Stimulated activated CD4-positive, alpha-beta T cell treated with anti-CD3 and anti-CD28 coated beads, Interleukin-4, amount 100 ng/mL, for 48 hours (primary cell): ENCODE results near the gene GNAI2.
"Not testable (repeated sequence)": the region's sequence is repeated elsewhere in the genome, so short reads cannot be mapped to it uniquely, and the experiment has no call there.

Experiments
- DNase-seq, 2 donors: peaks; one replicate each; pipeline ENCODE4 v3.0.0-alpha.2; 2020; ENCODE audit warnings: low read depth in 2 of 2

Gene GNAI2

DNA sequence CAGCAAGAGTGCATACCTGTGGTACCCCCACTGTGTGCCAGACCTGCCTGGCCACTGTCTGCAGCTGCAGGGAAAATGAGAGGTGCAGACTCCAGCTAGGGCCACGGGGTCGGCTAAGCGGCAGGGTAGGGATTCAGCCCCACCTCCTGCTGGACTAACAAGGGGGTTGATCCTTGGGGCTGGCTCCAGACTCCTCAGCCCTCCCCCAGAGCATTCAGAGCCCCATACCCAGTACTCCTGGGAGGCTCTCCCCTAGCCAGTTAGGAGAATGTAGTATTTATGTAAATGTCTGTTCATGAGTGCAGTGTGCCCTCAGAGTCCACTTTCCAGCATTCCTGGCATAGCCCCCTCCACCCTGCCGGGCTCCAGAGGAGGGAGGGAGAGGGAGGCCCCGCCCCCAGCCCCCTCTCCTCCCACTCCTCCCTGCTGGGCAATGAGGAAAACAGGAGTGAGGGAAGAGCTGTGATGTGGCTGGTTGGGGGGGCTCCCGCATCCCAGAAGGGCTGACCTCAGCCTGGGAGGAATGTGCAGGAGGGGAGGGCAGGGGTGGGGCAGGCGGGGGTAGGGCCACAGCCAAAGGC lies 28.5 kb downstream of the GNAI2 start:
- DNase-seq = no peak

GRCh38 chr3:50264964-50265485 lies 29.0 kb downstream of the GNAI2 start:
- DNase-seq = no peak

- DNase-seq = no peak
Measured at GRCh38 chr3:50265571-50265970, 29.6 kb downstream of the GNAI2 start.

DNA sequence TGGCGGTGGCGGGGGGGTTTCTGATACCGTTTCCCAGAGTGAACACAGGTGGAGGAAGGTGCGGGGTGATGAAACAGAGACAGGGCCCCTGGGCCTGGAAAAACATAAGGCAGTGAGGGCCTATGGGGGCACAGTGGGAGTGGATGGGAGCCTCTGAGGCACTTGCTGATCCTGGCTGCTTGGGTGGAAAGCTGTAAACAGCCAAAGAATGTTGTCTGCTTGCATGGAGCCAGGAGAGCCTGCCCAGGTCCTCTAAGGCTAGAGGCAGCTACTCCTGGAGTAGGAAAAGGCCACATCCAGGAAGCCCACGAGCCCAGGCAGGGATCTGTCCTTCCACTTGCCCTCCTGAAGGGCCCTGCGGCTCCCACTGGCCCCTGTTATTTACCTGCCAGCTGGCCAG lies 30.0 kb downstream of the GNAI2 start:
- no peak for DNase-seq

DNA sequence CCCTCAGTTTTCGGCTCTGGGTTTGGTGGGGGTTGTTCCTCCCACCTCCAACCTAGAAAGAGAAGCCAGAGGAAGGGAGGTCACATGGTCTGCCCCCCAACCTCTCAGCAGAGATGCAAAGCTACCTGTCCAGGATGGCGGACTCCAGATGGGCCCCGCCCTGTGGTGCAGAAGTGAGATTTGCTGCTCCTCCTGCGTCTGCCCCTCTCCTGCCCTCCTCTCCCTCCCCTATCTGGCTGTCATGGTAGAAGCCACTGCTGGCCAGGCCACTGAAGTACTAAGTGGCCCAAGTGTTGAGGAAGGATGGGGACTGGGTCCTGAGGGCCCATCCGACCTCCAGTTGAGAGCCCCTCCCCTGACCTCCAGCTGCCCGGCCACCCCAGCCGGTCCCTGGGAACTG lies 30.8 kb downstream of the GNAI2 start:
- DNase-seq = no peak

DNA sequence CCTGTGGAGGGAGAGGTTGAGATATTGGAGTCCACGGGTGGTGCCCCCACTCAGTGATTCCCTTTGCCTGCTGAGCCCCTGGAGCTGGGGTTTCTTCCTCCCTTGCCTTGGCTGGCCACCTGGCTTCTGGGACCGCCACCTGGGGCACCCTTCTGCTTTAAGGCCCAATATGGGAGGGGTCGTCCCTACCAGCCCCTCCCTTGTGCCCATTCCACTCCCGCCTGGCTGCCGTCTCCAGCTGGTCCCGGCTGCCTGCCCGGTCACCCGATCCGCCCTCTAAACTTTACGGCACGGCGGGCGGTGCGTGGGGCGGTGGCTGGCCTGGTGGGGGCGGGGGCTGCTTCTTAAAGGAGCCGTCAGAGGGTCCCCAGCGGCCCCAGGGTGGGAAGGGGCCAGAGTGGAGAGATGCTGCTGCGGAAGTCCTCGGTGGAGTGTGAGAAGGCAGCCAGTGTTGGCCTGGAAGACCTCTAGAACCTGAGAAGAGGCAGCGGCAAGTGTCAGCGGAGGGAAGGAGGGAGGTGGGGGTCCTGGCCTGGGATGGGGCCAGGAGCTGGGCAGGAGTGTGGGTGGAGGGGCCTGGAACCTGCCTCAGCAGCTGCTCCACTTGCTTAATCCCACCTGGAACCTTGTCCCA lies 31.4 kb downstream of the GNAI2 start:
- DNase-seq = no peak

DNA sequence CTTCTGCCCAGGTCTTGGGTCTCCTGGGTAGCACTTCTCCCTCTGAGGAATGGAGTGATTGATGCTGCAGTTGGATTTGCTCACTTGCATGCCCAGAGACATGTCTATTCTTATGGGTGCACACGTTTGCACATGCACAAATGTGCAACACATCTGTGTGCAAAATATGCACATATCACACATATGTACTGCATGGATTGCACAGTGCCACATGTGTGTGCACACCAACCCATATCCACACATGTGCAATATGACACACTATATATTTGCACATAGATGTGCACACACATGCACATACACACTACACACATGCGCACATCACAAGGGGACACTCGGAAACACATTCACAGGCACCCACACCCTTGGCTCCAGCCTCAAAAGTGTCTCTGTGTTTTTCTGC lies 32.3 kb downstream of the GNAI2 start:
- DNase-seq = no peak

DNA sequence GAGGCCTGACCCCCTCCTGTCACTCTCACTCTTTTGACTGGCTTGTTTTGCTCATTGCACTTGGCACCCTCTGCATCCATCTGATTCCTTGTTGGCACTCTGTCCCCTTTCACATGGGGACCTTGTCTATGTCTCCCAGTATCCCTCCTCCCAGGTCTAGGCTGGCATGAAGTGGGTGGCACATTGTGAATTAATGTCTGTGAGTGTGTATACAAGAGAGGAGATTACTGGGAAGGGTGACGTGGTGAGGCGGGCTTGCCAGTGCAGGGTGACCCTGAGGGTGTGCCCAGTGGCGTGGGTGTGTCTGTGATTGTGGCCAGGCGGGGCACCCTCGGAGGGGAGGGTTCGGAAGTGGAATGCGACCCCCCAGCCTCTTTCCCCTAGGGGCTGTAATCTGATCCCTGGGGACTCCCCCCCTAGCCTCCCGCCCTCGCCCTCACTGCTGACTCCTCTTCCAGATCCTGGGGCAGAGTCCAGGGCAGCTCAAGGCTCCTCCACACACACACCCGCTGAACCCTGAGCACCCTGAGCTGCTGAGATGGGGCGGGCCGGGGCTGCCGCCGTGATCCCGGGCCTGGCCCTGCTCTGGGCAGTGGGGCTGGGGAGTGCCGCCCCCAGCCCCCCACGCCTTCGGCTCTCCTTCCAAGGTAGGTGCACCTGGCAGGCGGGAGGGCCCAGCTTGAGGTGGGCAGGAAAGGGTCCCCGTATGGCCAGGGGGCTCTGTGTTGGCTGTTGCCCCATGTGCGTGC lies 32.9 kb downstream of the GNAI2 start, which contains the start of gene SEMA3B:
Gene SEMA3B, plus strand, starts transcription at position 445 of the 749 bp plus-strand sequence. Its CDS starts 94 bp downstream, at position 539.
- no peak for DNase-seq

- no peak for DNase-seq
Measured at GRCh38 chr3:50269460-50269859, 33.5 kb downstream of the GNAI2 start.

DNA sequence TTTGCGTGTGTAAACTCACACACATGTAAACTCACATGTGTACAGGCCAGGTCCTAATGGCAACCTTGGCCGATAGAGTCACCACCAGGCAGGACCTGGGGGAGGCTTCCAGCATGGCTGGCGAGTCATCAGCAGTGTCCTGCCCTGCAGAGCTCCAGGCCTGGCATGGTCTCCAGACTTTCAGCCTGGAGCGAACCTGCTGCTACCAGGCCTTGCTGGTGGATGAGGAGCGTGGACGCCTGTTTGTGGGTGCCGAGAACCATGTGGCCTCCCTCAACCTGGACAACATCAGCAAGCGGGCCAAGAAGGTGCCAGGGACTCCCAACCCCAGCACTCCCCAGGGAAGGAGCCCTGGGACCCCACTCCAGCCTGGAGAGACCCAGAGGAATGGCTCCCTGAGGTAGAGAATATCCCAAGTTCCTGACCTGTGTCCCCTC lies 34.0 kb downstream of the GNAI2 start:
- DNase-seq = no peak

DNA sequence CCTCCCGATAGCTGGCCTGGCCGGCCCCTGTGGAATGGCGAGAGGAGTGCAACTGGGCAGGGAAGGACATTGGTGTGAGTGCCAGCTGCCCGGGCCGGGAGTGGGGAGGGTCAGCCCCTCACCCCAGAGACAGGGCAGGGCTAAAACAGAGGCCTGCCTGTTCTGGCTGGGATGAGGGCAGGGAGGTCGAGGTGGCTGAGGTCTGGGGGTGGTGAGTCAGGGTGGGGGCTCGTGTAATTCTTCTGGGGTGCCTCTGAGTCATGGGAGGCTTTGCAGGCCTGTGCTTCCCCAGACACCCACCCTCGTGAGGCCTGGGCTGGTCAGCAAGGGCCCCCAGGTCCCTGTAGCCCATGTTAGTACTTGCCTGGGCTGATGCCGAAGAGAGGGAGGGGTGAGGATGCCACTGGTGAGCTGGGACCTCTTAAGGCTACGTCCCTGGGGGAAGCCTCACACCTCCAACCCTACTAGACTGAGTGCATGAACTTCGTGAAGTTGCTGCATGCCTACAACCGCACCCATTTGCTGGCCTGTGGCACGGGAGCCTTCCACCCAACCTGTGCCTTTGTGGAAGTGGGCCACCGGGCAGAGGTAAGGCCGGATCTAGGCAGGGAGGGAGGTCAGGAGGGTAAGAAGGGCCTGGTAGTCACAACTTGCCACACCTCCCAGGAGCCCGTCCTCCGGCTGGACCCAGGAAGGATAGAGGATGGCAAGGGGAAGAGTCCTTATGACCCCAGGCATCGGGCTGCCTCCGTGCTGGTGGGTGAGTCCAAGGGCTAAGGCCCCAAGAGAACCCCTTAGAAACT lies 34.6 kb downstream of the GNAI2 start:
- DNase-seq = no peak

GRCh38 chr3:50271314-50271936 lies 35.4 kb downstream of the GNAI2 start:
- DNase-seq = no peak

- not testable (repeated sequence) for DNase-seq
Measured at GRCh38 chr3:50272538-50272910, 36.5 kb downstream of the GNAI2 start.

GRCh38 chr3:50272911-50273688 lies 37.1 kb downstream of the GNAI2 start:
- peak; percentile 87 to 96 for DNase-seq

DNA sequence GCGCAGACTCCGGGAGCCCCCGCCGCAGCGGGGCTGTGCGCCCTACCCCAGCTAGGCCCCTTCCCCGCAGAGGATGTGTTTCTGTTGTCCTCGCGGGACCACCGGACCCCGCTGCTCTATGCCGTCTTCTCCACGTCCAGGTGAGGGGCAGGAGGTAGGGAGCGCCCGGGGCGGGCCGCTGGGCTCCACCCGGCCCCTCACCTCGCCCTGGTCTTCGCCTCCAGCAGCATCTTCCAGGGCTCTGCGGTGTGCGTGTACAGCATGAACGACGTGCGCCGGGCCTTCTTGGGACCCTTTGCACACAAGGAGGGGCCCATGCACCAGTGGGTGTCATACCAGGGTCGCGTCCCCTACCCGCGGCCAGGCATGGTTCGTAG lies 37.7 kb downstream of the GNAI2 start:
- no peak for DNase-seq

- peak; percentile 76 to 82 for DNase-seq
Measured at GRCh38 chr3:50274371-50275104, 38.5 kb downstream of the GNAI2 start.

DNA sequence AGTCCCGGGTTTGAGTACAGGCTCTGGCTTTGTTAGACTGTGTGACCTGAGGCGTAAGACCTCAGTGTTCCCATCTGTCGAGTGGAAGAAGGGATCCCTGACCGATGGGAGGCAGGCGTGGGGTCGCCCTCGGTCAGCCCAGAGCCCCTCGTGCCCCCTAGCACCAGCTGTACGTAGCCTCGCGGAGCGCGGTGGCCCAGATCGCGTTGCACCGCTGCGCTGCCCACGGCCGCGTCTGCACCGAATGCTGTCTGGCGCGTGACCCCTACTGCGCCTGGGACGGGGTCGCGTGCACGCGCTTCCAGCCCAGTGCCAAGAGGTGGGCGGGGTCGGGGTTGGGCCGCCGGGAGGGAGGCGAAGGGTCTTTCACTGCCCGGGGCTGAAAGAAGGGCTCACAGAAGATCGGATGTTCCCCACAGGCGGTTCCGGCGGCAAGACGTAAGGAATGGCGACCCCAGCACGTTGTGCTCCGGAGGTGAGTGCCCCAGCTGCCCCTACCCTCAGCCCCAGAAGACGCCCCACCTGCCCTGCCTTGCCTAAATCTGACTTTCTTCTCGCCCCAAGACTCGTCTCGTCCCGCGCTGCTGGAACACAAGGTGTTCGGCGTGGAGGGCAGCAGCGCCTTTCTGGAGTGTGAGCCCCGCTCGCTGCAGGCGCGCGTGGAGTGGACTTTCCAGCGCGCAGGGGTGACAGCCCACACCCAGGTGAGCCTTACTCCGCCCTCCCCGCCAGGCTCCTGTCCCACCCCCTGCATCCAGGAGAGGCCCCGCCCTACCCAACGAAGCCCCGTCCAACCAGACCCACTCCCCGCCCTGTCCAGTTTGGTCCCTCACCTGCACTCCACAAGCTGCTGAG lies 39.4 kb downstream of the GNAI2 start:
- no peak for DNase-seq

DNA sequence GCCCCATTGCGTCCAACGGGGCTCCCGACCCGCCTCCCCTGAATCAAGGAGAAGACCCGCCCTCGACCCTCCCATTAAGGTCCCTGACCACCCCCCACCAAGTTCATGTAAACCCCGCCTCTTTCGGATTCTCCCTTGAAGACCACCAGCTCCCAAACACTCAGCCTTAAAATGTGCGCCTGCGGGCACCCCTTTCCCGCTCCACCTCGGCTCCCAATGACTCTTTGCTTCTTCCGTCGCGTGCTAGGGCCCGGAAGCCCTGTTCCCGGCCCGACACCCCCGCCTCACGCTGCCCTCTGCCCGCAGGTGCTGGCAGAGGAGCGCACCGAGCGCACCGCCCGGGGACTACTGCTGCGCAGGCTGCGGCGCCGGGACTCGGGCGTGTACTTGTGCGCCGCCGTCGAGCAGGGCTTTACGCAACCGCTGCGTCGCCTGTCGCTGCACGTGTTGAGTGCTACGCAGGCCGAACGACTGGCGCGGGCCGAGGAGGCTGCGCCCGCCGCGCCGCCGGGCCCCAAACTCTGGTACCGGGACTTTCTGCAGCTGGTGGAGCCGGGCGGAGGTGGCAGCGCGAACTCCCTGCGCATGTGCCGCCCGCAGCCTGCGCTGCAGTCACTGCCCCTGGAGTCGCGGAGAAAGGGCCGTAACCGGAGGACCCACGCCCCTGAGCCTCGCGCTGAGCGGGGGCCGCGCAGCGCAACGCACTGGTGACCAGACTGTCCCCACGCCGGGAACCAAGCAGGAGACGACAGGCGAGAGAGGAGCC lies 40.2 kb downstream of the GNAI2 start:
- no peak for DNase-seq
